ENCODE results near the gene SORT1.

The SORT1 gene

DNA sequence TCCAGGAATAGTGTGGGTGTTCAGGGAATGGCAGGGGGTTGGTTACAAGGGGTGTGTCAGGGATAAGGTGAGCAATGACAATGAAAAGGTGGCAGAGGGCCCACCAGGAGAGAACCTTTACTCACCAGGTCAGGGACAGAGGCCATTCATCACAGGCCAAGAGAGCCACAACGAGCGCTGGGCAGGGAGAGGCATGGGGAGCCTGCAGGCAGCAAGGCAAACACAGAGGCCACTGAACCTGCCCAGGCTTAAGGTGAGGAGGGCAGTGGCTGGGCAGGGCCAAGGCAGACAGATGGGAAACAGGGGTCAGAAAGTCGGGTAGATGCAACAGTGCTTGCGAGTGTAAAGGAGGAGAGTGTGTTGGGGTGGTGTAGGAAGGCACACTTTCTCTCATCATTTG lies 62.6 kb downstream of the SORT1 start:
- TF ChIP-seq CSDC2 (CRISPR knock-in tag; IDR thresholded peaks at IDR 0.05) (no peak), GLIS3 (CRISPR knock-in tag; IDR thresholded peaks at IDR 0.05) (no peak), TOX (CRISPR knock-in tag; IDR thresholded peaks at IDR 0.05; ENCODE audit: borderline replicate concordance) (no peak), OSR1 (CRISPR knock-in tag; IDR thresholded peaks at IDR 0.05) (no peak), TCF4 (CRISPR knock-in tag; IDR thresholded peaks at IDR 0.05; ENCODE audit: borderline replicate concordance) (no peak), ZNF8 (CRISPR knock-in tag; IDR thresholded peaks at IDR 0.05) (no peak), ARNTL (CRISPR knock-in tag; IDR thresholded peaks at IDR 0.05; ENCODE audit: borderline replicate concordance, low read depth) (no peak), ISL1 (CRISPR knock-in tag; IDR thresholded peaks at IDR 0.05) (no peak), PPARA (CRISPR knock-in tag; IDR thresholded peaks at IDR 0.05; ENCODE audit: borderline replicate concordance) (no peak), ZFP3 (CRISPR knock-in tag; IDR thresholded peaks at IDR 0.05) (no peak), ZNF70 (CRISPR knock-in tag; IDR thresholded peaks at IDR 0.05) (no peak), SNAI2 (CRISPR knock-in tag; IDR thresholded peaks at IDR 0.05) (no peak)
- TF ChIP-seq, protein P1, sequence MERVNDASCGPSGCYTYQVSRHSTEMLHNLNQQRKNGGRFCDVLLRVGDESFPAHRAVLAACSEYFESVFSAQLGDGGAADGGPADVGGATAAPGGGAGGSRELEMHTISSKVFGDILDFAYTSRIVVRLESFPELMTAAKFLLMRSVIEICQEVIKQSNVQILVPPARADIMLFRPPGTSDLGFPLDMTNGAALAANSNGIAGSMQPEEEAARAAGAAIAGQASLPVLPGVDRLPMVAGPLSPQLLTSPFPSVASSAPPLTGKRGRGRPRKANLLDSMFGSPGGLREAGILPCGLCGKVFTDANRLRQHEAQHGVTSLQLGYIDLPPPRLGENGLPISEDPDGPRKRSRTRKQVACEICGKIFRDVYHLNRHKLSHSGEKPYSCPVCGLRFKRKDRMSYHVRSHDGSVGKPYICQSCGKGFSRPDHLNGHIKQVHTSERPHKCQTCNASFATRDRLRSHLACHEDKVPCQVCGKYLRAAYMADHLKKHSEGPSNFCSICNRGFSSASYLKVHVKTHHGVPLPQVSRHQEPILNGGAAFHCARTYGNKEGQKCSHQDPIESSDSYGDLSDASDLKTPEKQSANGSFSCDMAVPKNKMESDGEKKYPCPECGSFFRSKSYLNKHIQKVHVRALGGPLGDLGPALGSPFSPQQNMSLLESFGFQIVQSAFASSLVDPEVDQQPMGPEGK (CRISPR knock-in tag; IDR thresholded peaks at IDR 0.05; ENCODE audit: borderline replicate concordance) = no peak
- TF ChIP-seq, protein P2, sequence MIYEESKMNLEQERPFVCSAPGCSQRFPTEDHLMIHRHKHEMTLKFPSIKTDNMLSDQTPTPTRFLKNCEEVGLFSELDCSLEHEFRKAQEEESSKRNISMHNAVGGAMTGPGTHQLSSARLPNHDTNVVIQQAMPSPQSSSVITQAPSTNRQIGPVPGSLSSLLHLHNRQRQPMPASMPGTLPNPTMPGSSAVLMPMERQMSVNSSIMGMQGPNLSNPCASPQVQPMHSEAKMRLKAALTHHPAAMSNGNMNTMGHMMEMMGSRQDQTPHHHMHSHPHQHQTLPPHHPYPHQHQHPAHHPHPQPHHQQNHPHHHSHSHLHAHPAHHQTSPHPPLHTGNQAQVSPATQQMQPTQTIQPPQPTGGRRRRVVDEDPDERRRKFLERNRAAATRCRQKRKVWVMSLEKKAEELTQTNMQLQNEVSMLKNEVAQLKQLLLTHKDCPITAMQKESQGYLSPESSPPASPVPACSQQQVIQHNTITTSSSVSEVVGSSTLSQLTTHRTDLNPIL (CRISPR knock-in tag; IDR thresholded peaks at IDR 0.05; ENCODE audit: low read depth) = no peak
- TF ChIP-seq, protein P3, sequence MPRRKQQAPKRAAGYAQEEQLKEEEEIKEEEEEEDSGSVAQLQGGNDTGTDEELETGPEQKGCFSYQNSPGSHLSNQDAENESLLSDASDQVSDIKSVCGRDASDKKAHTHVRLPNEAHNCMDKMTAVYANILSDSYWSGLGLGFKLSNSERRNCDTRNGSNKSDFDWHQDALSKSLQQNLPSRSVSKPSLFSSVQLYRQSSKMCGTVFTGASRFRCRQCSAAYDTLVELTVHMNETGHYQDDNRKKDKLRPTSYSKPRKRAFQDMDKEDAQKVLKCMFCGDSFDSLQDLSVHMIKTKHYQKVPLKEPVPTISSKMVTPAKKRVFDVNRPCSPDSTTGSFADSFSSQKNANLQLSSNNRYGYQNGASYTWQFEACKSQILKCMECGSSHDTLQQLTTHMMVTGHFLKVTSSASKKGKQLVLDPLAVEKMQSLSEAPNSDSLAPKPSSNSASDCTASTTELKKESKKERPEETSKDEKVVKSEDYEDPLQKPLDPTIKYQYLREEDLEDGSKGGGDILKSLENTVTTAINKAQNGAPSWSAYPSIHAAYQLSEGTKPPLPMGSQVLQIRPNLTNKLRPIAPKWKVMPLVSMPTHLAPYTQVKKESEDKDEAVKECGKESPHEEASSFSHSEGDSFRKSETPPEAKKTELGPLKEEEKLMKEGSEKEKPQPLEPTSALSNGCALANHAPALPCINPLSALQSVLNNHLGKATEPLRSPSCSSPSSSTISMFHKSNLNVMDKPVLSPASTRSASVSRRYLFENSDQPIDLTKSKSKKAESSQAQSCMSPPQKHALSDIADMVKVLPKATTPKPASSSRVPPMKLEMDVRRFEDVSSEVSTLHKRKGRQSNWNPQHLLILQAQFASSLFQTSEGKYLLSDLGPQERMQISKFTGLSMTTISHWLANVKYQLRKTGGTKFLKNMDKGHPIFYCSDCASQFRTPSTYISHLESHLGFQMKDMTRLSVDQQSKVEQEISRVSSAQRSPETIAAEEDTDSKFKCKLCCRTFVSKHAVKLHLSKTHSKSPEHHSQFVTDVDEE (CRISPR knock-in tag; IDR thresholded peaks at IDR 0.05) = no peak
- no peak for ATAC-seq

DNA sequence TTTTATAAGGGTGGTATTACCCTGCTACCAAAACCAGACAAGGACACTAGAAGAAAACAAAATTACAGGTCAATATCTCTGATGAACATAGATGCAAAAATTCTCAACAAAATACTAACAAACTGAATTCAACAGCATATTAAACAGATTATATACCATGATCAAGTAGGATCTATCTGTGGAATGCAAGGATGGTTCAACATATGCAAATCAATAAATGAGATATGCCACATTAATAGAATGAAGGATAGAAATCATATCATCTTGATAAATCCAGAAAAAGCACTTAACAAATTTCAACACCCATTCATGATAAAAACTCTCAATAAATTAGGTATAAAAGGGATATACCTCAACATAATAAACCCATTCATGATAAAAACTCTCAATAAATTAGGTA lies 66.6 kb downstream of the SORT1 start:
- TF ChIP-seq ISL1 (CRISPR knock-in tag; IDR thresholded peaks at IDR 0.05) = no peak
- TF ChIP-seq, protein P3 (CRISPR knock-in tag; IDR thresholded peaks at IDR 0.05) = no peak
- ATAC-seq = no peak

DNA sequence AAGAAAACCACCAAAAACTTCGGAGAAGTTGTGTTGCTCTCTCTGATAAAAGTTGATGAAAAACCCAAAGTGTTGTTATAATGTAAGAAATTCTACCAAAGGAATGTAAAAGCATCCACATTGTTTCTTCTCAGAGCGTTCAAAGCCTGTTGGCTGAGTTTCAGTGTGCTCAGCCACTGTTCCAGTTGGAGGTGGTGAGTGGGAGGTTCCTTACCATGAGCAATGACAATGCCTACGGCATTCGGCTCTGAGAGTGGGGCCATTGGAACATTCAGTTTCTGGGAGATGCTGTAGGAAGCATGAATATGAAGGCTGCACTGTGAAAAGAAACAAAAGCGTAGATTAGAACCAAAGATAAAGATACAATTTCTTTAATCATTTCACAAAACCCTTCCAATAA lies 70.4 kb downstream of the SORT1 start:
- TF ChIP-seq POU6F1 (CRISPR knock-in tag; IDR thresholded peaks at IDR 0.05; ENCODE audit: borderline replicate concordance, low read depth) = no peak
- TF ChIP-seq CSDC2 (CRISPR knock-in tag; IDR thresholded peaks at IDR 0.05) = no peak
- no peak for ATAC-seq

DNA sequence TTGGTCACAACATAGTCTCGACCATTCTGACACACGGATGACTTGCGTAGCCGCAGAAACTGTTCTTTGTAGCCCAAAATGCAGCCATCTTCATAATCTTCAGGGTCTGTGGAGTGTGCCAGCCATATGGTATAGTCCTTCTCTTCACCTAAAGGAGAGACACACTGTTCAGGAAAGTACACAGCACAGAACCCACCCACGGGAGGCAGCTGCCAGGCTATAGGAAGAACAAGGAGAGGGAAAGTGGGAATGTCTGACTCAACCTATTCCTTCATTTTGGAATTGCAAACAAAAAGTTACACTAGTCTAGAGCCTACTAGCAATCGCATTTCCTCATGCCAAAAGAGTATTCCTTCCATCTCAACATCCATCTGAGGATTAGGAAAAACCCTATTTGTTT lies 74.7 kb downstream of the SORT1 start:
- ATAC-seq = no peak
- TF ChIP-seq OSR1 (CRISPR knock-in tag; IDR thresholded peaks at IDR 0.05) (no peak), SNAI2 (CRISPR knock-in tag; IDR thresholded peaks at IDR 0.05) (no peak), CSDC2 (CRISPR knock-in tag; IDR thresholded peaks at IDR 0.05) (no peak), ESRRG (CRISPR knock-in tag; IDR thresholded peaks at IDR 0.05) (no peak), ZFP3 (CRISPR knock-in tag; IDR thresholded peaks at IDR 0.05) (no peak), ZFP30 (CRISPR knock-in tag; IDR thresholded peaks at IDR 0.05) (no peak), ARNTL (CRISPR knock-in tag; IDR thresholded peaks at IDR 0.05; ENCODE audit: borderline replicate concordance, low read depth) (no peak), ZNF565 (CRISPR knock-in tag; conservative IDR thresholded peaks at IDR 0.05; ENCODE audit: low read depth) (no peak), ZNF70 (CRISPR knock-in tag; IDR thresholded peaks at IDR 0.05) (no peak), TCF4 (CRISPR knock-in tag; IDR thresholded peaks at IDR 0.05; ENCODE audit: borderline replicate concordance) (no peak), PPARA (CRISPR knock-in tag; IDR thresholded peaks at IDR 0.05; ENCODE audit: borderline replicate concordance) (no peak), TOX (CRISPR knock-in tag; IDR thresholded peaks at IDR 0.05; ENCODE audit: borderline replicate concordance) (no peak), ISL1 (CRISPR knock-in tag; IDR thresholded peaks at IDR 0.05) (no peak), RARB (CRISPR knock-in tag; IDR thresholded peaks at IDR 0.05) (no peak)
- TF ChIP-seq, protein P1 (CRISPR knock-in tag; IDR thresholded peaks at IDR 0.05; ENCODE audit: borderline replicate concordance) = no peak
- TF ChIP-seq, protein P2 (CRISPR knock-in tag; IDR thresholded peaks at IDR 0.05; ENCODE audit: low read depth) = no peak

Data from SK-N-SH treated with all-trans-retinoic acid at 6 μM for 48 hours (cell line).